IPS-20b (cell line): Measurements from ENCODE around the gene DRD2.
A peak's percentile ranks its signal among the peaks of the same experiment; 100 is the strongest.
"Not testable (repeated sequence)": the region's sequence is repeated elsewhere in the genome, so short reads cannot be mapped to it uniquely, and the experiment has no call there.

Experiments
- H3K27ac ChIP-seq: one replicate; pipeline ENCODE4 v1.5.1; 2013; ENCODE audit warnings: low read length
- H3K27me3 ChIP-seq: 2 replicates; pipeline ENCODE4 v1.6.1; 2013; ENCODE audit warnings: mild to moderate bottlenecking, low read length, inconsistent platforms; ENCODE audit not compliant: insufficient read depth
- H3K36me3 ChIP-seq: 2 replicates; pipeline ENCODE4 v1.6.1; 2013; ENCODE audit warnings: low read depth, mild to moderate bottlenecking, inconsistent platforms, low read length, moderate library complexity; ENCODE audit not compliant: insufficient read depth
- H3K4me1 ChIP-seq: 2 replicates; pipeline ENCODE4 v1.6.1; 2013; ENCODE audit warnings: mild to moderate bottlenecking, control low read depth, inconsistent platforms, low read length, moderate library complexity; ENCODE audit not compliant: insufficient read depth
- H3K4me3 ChIP-seq: 2 replicates; pipeline ENCODE4 v1.5.1; 2013; ENCODE audit warnings: mild to moderate bottlenecking, low read length, inconsistent platforms
- H3K9ac ChIP-seq: 2 replicates; pipeline ENCODE4 v1.6.1; 2013; ENCODE audit warnings: low read depth, mild to moderate bottlenecking, inconsistent platforms, low read length, moderate library complexity
- H3K9me3 ChIP-seq: 2 replicates; pipeline ENCODE4 v1.6.1; 2013; ENCODE audit warnings: mild to moderate bottlenecking, low read depth, low read length, inconsistent platforms; ENCODE audit not compliant: insufficient read depth

The DRD2 gene

GRCh38 chr11:113475160-113475761 is at the start of gene DRD2:
Gene DRD2, minus strand, starts transcription at chr11:113475398. Its CDS starts 50,747 bp downstream, at chr11:113424651.
- Histone ChIP-seq H3K4me1 (no peaks in the 10 kb centered on the region), H3K27ac (no peak within 1 kb of the TSS), H3K27me3 (peaks cover 58% of the 10 kb centered on the region), H3K36me3 (no peaks in the 10 kb centered on the region), H3K4me3 (peak within 1 kb of the TSS; percentile 67; the same call in 1 of the 2 replicates), H3K9ac (no peak within 1 kb of the TSS), H3K9me3 (no peaks in the 10 kb centered on the region)

- not testable (repeated sequence) for H3K27me3 ChIP-seq, H3K9me3 ChIP-seq, H3K27ac ChIP-seq, H3K4me3 ChIP-seq, H3K9ac ChIP-seq, H3K4me1 ChIP-seq, H3K36me3 ChIP-seq
These were observed 48.7 kb upstream of the DRD2 start for GRCh38 chr11:113523906-113524305.

- H3K4me1 ChIP-seq: no peaks in the 10 kb centered on the region
- H3K27ac ChIP-seq: no peak overlapping the region
- H3K27me3 ChIP-seq: no peaks in the 10 kb centered on the region
- H3K36me3 ChIP-seq: no peaks in the 10 kb centered on the region
- no peak overlapping the region for H3K9ac ChIP-seq
- H3K4me3 ChIP-seq: no peak overlapping the region
- no peaks in the 10 kb centered on the region for H3K9me3 ChIP-seq
These were observed 46.7 kb upstream of the DRD2 start for GRCh38 chr11:113521737-113522517.

GRCh38 chr11:113519989-113520613 is 44.9 kb upstream of the DRD2 start:
- Histone ChIP-seq H3K4me1 (no peaks in the 10 kb centered on the region), H3K4me3 (no peak overlapping the region), H3K27me3 (no peaks in the 10 kb centered on the region), H3K9ac (no peak overlapping the region), H3K36me3 (no peaks in the 10 kb centered on the region), H3K9me3 (no peaks in the 10 kb centered on the region), H3K27ac (no peak overlapping the region)

- Histone ChIP-seq H3K36me3 (no peaks in the 10 kb centered on the region), H3K27me3 (no peaks in the 10 kb centered on the region), H3K9ac (no peak overlapping the region), H3K4me1 (no peaks in the 10 kb centered on the region), H3K9me3 (no peaks in the 10 kb centered on the region), H3K4me3 (no peak overlapping the region), H3K27ac (no peak overlapping the region)
These were observed 43.7 kb upstream of the DRD2 start for GRCh38 chr11:113518716-113519495.

- no peak overlapping the region for H3K27ac ChIP-seq
- no peaks in the 10 kb centered on the region for H3K4me1 ChIP-seq
- no peaks in the 10 kb centered on the region for H3K27me3 ChIP-seq
- no peaks in the 10 kb centered on the region for H3K36me3 ChIP-seq
- H3K9me3 ChIP-seq: no peaks in the 10 kb centered on the region
- no peak overlapping the region for H3K9ac ChIP-seq
- H3K4me3 ChIP-seq: no peak overlapping the region
These were observed 42.2 kb upstream of the DRD2 start for GRCh38 chr11:113517361-113517760.

GRCh38 chr11:113514856-113515255 is 39.7 kb upstream of the DRD2 start:
- no peak overlapping the region for H3K27ac ChIP-seq
- H3K36me3 ChIP-seq: no peaks in the 10 kb centered on the region
- H3K9me3 ChIP-seq: no peaks in the 10 kb centered on the region
- H3K9ac ChIP-seq: no peak overlapping the region
- H3K4me3 ChIP-seq: no peak overlapping the region
- 0 out of 2 replicates have a peak, but pooled peaks cover 2% of the 10 kb centered on the region for H3K4me1 ChIP-seq
- H3K27me3 ChIP-seq: no peaks in the 10 kb centered on the region

- H3K4me3 ChIP-seq: no peak overlapping the region
- no peaks in the 10 kb centered on the region; the same call in 1 of the 2 replicates for H3K27me3 ChIP-seq
- no peaks in the 10 kb centered on the region for H3K9me3 ChIP-seq
- no peaks in the 10 kb centered on the region for H3K36me3 ChIP-seq
- H3K9ac ChIP-seq: no peak overlapping the region
- 0 out of 2 replicates have a peak, but pooled peaks cover 2% of the 10 kb centered on the region for H3K4me1 ChIP-seq
- H3K27ac ChIP-seq: no peak overlapping the region
These were observed 32.1 kb upstream of the DRD2 start for GRCh38 chr11:113507341-113507740.

GRCh38 chr11:113506893-113507292 is 31.7 kb upstream of the DRD2 start:
- Histone ChIP-seq H3K27ac (no peak overlapping the region), H3K4me1 (0 out of 2 replicates have a peak, but pooled peaks cover 2% of the 10 kb centered on the region), H3K9ac (no peak overlapping the region), H3K27me3 (no peaks in the 10 kb centered on the region; the same call in 1 of the 2 replicates), H3K4me3 (no peak overlapping the region), H3K36me3 (no peaks in the 10 kb centered on the region), H3K9me3 (no peaks in the 10 kb centered on the region)

- no peaks in the 10 kb centered on the region; the same call in 1 of the 2 replicates for H3K27me3 ChIP-seq
These were observed 31.3 kb upstream of the DRD2 start for GRCh38 chr11:113506461-113506860.

More at GRCh38 chr11:113506461-113506860, 31.3 kb upstream of the DRD2 start:
- Histone ChIP-seq H3K4me1 (0 out of 2 replicates have a peak, but pooled peaks cover 2% of the 10 kb centered on the region), H3K9me3 (no peaks in the 10 kb centered on the region), H3K27ac (no peak overlapping the region), H3K9ac (no peak overlapping the region), H3K36me3 (no peaks in the 10 kb centered on the region), H3K4me3 (no peak overlapping the region)
